ENCODE data around the gene RSPO4. TPM values are rescaled to one million over a fixed set of nuclear protein-coding genes. Genes with fewer than 3 reads are reported as not detected.

The RSPO4 gene
- total and polyA plus RNA-seq, 2 experiments from 2014 or later = 2.8 to 4.5 TPM

GRCh38 chr20:1038205-1038604, 36.1 kb upstream of the RSPO4 start:
- Histone ChIP-seq H3F3A (replicated peaks; ENCODE audit: low read depth) (no peaks in the 10 kb centered on the region), H4K20me1 (replicated peaks; ENCODE audit: insufficient read depth) (no peaks in the 10 kb centered on the region), H3K4me3 (no peak overlapping the region), H3K4me1 (ENCODE audit: insufficient read depth) (no peaks in the 10 kb centered on the region), H3K79me2 (replicated peaks; ENCODE audit: insufficient read depth) (no peaks in the 10 kb centered on the region), H3K4me2 (no peak overlapping the region), H3K9me2 (ENCODE audit: insufficient read depth) (0 out of 2 replicates have a peak, but pooled peaks cover 12% of the 10 kb centered on the region), H3K27me3 (ENCODE audit: insufficient read depth) (no peaks in the 10 kb centered on the region), H2AFZ (no peak overlapping the region), H3K36me3 (ENCODE audit: insufficient read depth) (no peaks in the 10 kb centered on the region), H3K27ac (ENCODE audit: low read depth) (no peak overlapping the region)
- DNase-seq (ENCODE audit: low spot score) = no peak
- H3K4me1 Mint-ChIP-seq = no peaks in the 10 kb centered on the region; the same call in 2 of the 3 replicates
- no peak for ATAC-seq
- H3K4me3 Mint-ChIP-seq = no peak overlapping the region
- no peaks in the 10 kb centered on the region for H3K36me3 Mint-ChIP-seq (ENCODE audit: low read depth)
- TF ChIP-seq EZH2phosphoT487 (IDR thresholded peaks at IDR 0.05; ENCODE audit: unreplicated experiment) (no peak), POLR2AphosphoS5 (IDR thresholded peaks at IDR 0.05; ENCODE audit: low read depth) (no peak), ZNF114 (CRISPR knock-in tag; IDR thresholded peaks at IDR 0.05) (no peak), STAT1 (IDR thresholded peaks at IDR 0.05; ENCODE audit: unreplicated experiment) (no peak), NANOG (IDR thresholded peaks at IDR 0.05; ENCODE audit: borderline replicate concordance) (no peak), CREB1 (CRISPR knock-in tag; IDR thresholded peaks at IDR 0.05; ENCODE audit: low read depth) (no peak), JUNB (IDR thresholded peaks at IDR 0.05; ENCODE audit: unreplicated experiment) (no peak), ZNF331 (CRISPR knock-in tag; IDR thresholded peaks at IDR 0.05; ENCODE audit: low read depth) (no peak), EZH2 (IDR thresholded peaks at IDR 0.05; ENCODE audit: low read depth, unreplicated experiment) (no peak), ETS1 (IDR thresholded peaks at IDR 0.05) (no peak), REST (IDR thresholded peaks at IDR 0.05; ENCODE audit: unreplicated experiment) (no peak), ZNF462 (CRISPR knock-in tag; IDR thresholded peaks at IDR 0.05) (no peak)
- TF ChIP-seq, protein P1, sequence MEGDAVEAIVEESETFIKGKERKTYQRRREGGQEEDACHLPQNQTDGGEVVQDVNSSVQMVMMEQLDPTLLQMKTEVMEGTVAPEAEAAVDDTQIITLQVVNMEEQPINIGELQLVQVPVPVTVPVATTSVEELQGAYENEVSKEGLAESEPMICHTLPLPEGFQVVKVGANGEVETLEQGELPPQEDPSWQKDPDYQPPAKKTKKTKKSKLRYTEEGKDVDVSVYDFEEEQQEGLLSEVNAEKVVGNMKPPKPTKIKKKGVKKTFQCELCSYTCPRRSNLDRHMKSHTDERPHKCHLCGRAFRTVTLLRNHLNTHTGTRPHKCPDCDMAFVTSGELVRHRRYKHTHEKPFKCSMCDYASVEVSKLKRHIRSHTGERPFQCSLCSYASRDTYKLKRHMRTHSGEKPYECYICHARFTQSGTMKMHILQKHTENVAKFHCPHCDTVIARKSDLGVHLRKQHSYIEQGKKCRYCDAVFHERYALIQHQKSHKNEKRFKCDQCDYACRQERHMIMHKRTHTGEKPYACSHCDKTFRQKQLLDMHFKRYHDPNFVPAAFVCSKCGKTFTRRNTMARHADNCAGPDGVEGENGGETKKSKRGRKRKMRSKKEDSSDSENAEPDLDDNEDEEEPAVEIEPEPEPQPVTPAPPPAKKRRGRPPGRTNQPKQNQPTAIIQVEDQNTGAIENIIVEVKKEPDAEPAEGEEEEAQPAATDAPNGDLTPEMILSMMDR (conservative IDR thresholded peaks at IDR 0.05; ENCODE audit: low read depth in 2 of 2) = no peak
- H3K27me3 Mint-ChIP-seq (ENCODE audit: insufficient read depth, low read depth, poor library complexity) = peaks cover 2% of the 10 kb centered on the region
- H3K27ac Mint-ChIP-seq = no peak overlapping the region
- no peaks in the 10 kb centered on the region for H3K9me3 Mint-ChIP-seq

Measured in GM23338 (cell line).